Erythroblast (primary cell): Measurements from ENCODE around the gene FILIP1.

Source experiments
- GATA1 ChIP-seq: IDR thresholded peaks from 2 replicates; pipeline ENCODE4 v1.6.1; 2011; ENCODE audit warnings: low read depth, mild to moderate bottlenecking, control low read depth, low read length, moderate library complexity
- POLR2A ChIP-seq: IDR thresholded peaks from 2 replicates; pipeline ENCODE4 v1.6.1; 2011; ENCODE audit warnings: mild to moderate bottlenecking, low read length

DNA sequence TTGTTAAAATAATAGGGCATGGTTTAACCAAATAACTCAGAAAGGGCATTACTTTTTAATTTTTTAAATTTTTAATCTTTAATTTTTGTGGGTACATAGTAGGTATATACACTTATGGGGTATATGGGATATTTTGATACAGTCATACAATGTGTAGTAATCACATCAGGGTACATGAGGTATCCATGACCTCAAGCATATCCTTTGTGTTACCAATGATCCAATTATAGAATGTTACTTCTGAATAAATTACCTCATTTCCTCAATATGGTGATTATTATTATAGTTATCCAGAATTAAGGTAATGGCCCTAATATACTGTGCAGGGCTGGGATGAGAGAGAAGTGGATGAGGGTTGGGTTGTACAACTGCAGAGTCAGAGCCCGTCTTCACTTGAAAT lies 163.9 kb downstream of the FILIP1 start:
- no peak for TF ChIP-seq POLR2A
- TF ChIP-seq GATA1, result no peak
